HG03354 (cell line): ENCODE data around the gene SCRG1.
A peak's percentile ranks its signal among the peaks of the same experiment; 100 is the strongest.

ENCODE experiments used
- ATAC-seq: cut with Tn5 transposase; IDR thresholded peaks from one replicate; pipeline ENCODE4 v1.9.1; 2021; ENCODE audit warnings: mild to moderate bottlenecking; ENCODE audit not compliant: unreplicated experiment, poor library complexity, severe bottlenecking

Gene SCRG1

DNA sequence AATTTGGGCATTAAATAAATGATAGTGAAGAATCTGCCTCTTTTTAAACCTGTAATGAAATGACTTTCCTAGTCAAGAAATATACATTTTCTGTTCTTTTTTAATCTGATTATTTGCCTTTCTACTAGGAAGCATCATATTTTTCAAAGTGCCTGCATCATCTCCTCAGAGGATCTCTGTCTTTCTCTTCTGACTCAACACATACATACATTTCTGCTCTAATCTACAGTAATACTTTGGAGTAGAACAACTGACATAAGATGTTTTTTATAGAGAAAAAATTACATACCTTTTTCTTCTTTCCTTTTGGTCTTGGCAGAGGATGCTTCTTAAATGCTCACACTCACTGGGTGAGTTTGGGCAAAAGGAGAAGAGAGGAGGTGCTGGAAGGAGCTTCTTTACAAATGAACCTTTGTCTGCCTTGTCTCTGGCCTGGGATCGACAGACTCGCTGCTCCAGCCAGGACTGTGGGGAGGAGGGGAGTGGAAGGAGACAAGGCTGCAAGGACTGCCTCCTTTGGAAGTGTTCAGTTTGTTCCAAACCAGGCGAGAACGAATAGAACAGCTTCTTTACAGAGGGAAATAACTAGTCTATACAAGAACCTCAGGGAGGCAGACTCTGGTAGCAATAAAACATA, at the start of gene SCRG1:
SCRG1 (minus strand) TSS at position 338 of the 637 bp plus-strand sequence. CDS start 7,702 bp downstream, outside the sequence.
- no peak for ATAC-seq

DNA sequence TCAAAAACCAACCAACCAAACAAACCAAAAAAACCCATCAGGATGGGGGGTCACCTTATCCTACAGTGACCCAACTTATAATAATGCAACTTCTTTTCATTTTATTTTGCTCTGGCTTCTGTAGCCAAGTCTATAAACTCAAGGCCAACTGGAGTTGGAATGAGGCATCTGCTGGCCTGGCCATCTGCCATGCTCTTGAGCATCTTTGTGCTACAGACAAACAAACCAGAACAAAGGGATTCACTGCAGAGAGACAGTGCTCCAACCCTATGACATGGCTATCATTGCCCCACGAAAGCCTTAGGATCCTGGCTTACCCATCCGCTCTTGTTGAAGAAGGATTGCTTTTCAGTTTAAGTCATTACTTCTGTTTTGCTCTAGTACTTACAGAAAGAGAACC, 49.2 kb upstream of the SCRG1 start:
- no peak for ATAC-seq

GRCh38 chr4:173446416-173446815, 47.5 kb upstream of the SCRG1 start:
- ATAC-seq, result peak; percentile 98

DNA sequence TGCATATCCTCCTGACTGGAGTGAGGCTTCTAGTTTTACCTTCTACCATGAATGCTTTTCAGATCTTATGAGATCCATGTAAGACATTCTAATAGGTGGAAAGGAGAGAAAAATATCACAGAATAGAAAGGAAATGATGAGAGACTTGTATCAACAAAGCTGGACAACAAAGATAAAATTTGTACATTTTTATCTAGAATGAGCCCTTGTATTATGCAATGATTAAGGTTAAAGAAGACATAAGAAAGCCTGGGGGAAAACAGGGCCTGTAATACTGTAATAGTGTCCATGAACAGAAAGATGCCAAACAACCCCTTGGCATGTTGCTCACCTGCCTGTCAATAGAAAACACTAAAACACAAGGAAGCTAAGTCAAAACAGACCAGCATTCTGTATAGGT, 44.2 kb upstream of the SCRG1 start:
- no peak for ATAC-seq

- no peak for ATAC-seq
These were observed 43.5 kb upstream of the SCRG1 start for GRCh38 chr4:173442223-173442932.

DNA sequence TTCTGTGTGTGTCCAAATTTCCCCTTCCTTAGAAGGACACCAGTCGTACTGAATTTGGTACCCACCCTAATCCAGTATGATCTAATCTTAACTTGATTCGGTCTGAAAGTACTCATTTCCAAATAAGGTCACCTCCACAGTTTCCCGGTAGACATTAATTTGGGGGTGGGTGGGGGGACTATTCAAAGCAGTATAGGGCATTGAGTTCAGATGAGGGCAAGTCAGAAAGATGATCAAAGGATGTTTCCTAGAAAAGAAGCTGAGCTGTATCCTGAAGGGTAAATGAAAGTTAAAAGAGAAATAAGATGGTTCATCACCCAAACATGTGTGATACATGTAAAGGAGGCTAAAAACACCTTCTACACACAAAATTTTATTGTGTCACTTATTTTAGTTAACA, 42.0 kb upstream of the SCRG1 start:
- ATAC-seq, result no peak

DNA sequence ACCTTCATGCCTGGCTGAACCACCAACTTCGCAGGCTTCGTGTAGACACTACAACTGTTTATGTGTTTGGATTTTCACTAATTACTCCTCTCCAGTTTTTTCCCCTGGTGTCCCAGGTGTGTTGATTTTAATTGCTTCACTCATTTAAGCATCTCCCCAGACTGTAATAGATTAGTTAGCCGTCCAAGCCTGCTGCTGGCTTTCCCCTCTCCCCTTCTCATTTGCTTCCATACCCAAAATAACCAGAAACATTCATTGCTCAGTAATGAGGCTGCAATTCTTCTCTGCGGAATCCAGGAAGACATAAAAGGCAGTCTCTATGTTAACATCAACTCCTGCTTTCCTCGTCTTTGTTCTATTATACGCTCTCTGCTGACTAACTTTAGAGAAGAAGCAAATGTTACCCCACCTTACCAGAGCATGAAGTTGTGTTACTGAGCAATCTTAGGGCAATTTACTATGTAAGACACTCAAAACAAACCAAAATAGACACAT, 37.9 kb upstream of the SCRG1 start:
- ATAC-seq, result no peak

GRCh38 chr4:173436149-173436579, 37.2 kb upstream of the SCRG1 start:
- ATAC-seq, result no peak

DNA sequence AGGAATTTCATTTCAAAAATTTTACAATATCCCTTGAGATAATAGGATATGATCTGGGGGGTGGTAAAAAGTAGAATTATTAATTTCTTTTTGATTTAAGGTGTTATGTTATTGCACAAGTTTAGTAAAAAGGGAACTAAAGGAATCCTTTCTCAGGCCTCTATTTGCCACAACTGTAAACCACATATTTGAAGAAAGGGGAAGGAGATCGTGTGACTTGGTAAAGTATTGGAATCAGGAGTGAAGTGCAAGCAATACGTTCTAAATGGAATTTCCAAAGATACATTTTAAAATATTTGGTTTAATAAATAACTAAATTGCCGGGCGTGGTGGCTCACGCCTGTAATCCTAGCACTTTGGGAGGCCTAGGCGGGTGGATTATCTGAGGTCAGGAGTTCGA, 35.3 kb upstream of the SCRG1 start:
- no peak for ATAC-seq

- ATAC-seq, result no peak
These were observed 34.5 kb upstream of the SCRG1 start for GRCh38 chr4:173433447-173433846.

DNA sequence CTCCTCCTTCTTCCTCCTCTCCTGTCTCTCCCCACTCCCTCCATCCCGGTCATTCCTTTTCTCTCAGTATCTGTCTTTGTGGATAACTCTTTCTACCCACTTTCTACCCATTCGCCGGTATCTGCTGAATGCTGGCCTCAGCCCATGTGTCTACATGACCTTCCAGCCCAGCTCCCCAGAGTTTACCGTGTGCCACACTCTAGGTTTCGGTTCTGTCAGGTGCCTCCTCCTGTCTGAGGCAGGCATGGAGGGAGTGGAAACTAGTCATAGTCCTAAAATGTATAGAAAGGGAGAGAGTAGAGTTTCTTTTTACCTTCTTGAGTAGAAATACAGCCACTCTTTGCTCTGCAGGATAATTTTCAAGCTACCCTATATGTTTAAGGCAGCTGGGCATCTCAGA, 33.5 kb upstream of the SCRG1 start:
- ATAC-seq, result no peak

DNA sequence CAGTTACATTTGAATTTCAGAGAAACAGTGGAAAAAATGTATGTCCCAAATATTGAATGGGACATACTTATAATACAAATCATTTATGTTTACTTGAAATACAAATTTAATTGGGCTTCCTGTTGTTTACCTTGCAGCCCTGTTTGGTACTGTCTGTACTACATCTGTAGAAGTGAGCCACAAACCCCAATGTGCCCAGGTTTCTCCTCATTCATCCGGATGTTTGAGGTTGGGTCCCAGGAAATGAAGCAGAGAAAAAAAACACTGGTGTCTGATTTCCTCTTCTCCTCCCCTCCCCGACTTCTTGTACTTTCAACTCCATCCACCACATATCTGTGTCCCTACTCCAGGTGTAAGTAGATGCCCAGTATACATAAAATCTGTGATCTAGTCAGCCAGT, 27.1 kb upstream of the SCRG1 start:
- no peak for ATAC-seq

DNA sequence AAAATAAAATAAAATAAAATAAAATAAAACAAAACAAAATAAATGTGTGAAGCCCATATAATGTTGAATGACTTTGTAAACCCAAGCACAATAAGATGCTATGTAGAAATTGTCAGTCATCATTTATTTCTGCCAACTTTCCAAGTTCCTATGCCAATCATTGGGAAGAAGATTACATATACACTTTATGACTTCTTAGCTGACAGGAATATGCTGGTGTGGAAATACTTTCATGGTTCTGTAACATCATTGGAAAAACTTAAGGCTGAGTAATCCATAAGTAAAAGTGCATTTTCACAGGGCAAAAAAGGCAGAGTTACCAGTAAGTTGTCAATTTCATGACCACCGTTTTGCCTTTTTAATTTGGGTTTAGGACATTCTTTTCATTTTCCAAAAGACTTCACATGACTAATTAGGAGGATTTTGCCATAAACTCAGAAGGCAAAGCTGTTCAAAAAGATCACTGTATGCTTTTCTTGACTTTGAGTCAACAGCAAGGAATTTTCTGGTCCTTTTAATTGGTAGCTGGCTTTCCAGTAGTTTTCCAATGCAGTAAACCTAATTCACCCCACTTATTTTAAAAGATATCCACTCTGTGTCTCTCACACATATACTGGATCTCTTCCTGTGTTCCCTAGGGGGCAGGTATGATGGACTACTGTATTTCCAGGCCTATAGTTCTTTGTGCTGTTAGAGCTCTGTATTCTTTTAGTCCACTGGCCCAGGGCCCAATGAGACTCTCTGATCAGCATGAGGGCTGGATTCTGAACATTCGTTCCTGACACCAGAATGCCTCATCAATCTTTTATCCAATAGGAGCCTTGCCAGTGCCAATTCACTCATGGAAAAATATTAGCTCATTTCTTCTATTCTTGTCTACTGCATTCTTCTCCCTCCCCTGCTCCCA, 26.2 kb upstream of the SCRG1 start:
- no peak for ATAC-seq

DNA sequence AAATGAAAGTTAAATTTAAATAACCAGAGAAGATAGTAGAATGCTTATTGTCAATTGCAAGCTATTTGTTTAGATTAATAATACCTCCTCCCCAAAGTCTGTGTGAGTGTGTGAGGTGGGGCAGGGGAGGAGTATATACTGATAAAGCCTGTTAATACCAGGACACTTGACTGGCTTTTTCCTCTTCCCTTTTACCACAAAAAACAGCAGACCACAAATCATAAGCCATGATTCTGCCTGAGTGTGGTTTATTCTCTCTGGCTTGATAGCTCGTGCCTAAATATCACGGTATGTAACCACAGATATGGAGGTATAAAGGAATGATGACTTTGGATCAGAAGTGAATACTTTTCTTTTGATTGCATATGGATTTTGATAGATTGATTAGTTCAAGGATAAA, 21.9 kb upstream of the SCRG1 start:
- ATAC-seq, result no peak

- peak; percentile 50 for ATAC-seq
These were observed 21.4 kb upstream of the SCRG1 start for GRCh38 chr4:173420324-173420752.

GRCh38 chr4:173418639-173419038, 19.7 kb upstream of the SCRG1 start:
- no peak for ATAC-seq

- no peak for ATAC-seq
These were observed 18.9 kb upstream of the SCRG1 start for GRCh38 chr4:173417833-173418232.

GRCh38 chr4:173415885-173416653, 17.2 kb upstream of the SCRG1 start:
- ATAC-seq, result no peak

GRCh38 chr4:173415092-173415491, 16.2 kb upstream of the SCRG1 start:
- ATAC-seq, result no peak

GRCh38 chr4:173414456-173414855, 15.5 kb upstream of the SCRG1 start:
- no peak for ATAC-seq
